ENCODE data around the gene PNKD. TPM values are rescaled to one million over a fixed set of nuclear protein-coding genes. Genes with fewer than 3 reads are reported as not detected.

Gene PNKD
- total and polyA plus RNA-seq, 9 donors = 23.3 to 74.5 (median 48.1) TPM

DNA sequence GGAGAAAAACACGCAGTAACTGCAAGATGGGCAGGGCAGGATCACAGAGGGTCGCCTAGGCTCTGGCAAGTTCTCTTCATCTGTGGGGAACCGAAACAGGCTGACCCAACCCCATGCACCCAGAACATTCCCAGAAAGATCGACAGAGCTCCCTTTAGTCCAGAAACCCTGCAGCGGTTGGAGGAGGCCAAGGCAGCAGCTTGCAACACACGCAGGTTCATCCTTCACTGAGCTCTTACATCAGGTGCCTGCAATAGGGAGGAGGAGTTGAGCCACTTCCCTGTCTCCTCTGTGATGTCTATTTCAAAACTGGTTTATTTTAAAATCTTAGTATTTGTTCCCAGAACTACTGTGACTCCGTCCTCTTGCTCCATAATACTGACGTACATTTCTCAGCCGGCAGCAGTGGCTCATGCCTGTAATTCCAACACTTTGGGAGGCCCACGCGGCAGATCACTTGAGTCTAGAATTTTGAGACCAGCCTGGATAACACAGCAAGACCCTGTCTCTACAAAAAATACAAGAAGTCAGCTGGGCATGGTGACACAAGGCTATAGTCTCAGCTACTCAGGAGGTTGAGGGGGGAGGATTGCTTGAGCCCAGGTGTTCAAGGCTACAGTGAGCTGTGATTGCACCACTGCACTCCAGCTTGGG, 100.2 kb downstream of the PNKD start:
- TF ChIP-seq POLR2A (IDR thresholded peaks at IDR 0.05) (peak; percentile 16), CTCF (IDR thresholded peaks at IDR 0.05) (no peak), EP300 (IDR thresholded peaks at IDR 0.05) (peak; percentile 62)
- H3K36me3 ChIP-seq = no peaks in the 10 kb centered on the region

GRCh38 chr2:218371983-218372350, 101.6 kb downstream of the PNKD start:
- Histone ChIP-seq H3K4me1 (ENCODE audit: insufficient read depth) (peaks cover 4% of the 10 kb centered on the region), H3K27ac (no peak overlapping the region), H3K9me3 (no peaks in the 10 kb centered on the region), H3K27me3 (no peaks in the 10 kb centered on the region), H3K4me3 (no peak overlapping the region), H3K36me3 (no peaks in the 10 kb centered on the region)
- intact Hi-C loops (cut with DNase I) = no loop called here
- no peak for DNase-seq
- TF ChIP-seq CTCF (IDR thresholded peaks at IDR 0.05) (no peak), POLR2A (IDR thresholded peaks at IDR 0.05) (no peak), EP300 (IDR thresholded peaks at IDR 0.05) (no peak)

More for the DNA sequence above, 100.2 kb downstream of the PNKD start:
- Histone ChIP-seq H3K9me3 (no peaks in the 10 kb centered on the region), H3K4me1 (ENCODE audit: insufficient read depth) (peaks cover 4% of the 10 kb centered on the region), H3K27ac (no peak overlapping the region), H3K4me3 (no peak overlapping the region), H3K27me3 (no peaks in the 10 kb centered on the region)
- intact Hi-C loops (cut with DNase I) = no loop called here
- peak in 1 of 5 donors; percentile 29 for DNase-seq
- WGBS, 3 donors = 71 to 79% (median 73%) methylated on average over 11 of the region's 11 CpGs

GRCh38 chr2:218374795-218375194, 104.5 kb downstream of the PNKD start:
- H3K9me3 ChIP-seq = no peaks in the 10 kb centered on the region
- H3K4me3 ChIP-seq = no peak overlapping the region
- no peak overlapping the region for H3K27ac ChIP-seq
- 39 to 46% (median 42%) methylated on average over 4 of the region's 4 CpGs for WGBS, 3 donors
- intact Hi-C loops (cut with DNase I) = no loop called here
- H3K27me3 ChIP-seq = no peaks in the 10 kb centered on the region
- H3K4me1 ChIP-seq (ENCODE audit: insufficient read depth) = no peaks in the 10 kb centered on the region
- TF ChIP-seq POLR2A (IDR thresholded peaks at IDR 0.05) (no peak), EP300 (IDR thresholded peaks at IDR 0.05) (no peak), CTCF (IDR thresholded peaks at IDR 0.05) (no peak)
- H3K36me3 ChIP-seq = no peaks in the 10 kb centered on the region
- no peak for DNase-seq

DNA sequence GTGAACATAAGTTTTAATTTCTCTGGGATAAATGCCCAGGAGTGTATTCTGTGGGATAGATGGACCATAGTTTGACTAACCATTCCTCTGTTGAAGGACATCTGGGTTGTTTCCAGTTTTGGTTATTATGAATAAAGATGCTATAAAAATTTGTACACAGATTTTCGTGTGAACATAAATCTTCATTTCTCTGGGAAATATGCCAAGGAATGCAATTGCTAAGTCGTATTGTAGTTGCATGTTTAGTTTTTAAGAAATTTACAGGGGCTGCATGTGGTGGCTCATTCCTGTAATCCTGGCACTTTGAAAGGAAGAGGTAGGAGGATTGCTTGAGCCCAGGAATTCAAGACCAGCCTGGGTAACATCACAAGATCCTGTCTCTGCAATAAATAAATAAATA, 104.9 kb downstream of the PNKD start:
- no peaks in the 10 kb centered on the region for H3K9me3 ChIP-seq

More for the DNA sequence above, 104.9 kb downstream of the PNKD start:
- WGBS, 3 donors = 1 to 5% (median 3%) methylated on average over 2 of the region's 2 CpGs
- Histone ChIP-seq H3K27ac (no peak overlapping the region), H3K36me3 (no peaks in the 10 kb centered on the region), H3K4me3 (no peak overlapping the region), H3K4me1 (ENCODE audit: insufficient read depth) (no peaks in the 10 kb centered on the region), H3K27me3 (no peaks in the 10 kb centered on the region)
- DNase-seq = no peak
- intact Hi-C loops (cut with DNase I) = no loop called here
- TF ChIP-seq POLR2A (IDR thresholded peaks at IDR 0.05) = no peak
- no peak for TF ChIP-seq EP300 (IDR thresholded peaks at IDR 0.05)
- no peak for TF ChIP-seq CTCF (IDR thresholded peaks at IDR 0.05)
